IgD-negative memory B cell (primary cell): ENCODE results near the gene SENP7. TPM values are rescaled to one million over a fixed set of nuclear protein-coding genes. Genes with fewer than 3 reads are reported as not detected.

Experiments used
- H3K27ac Mint-ChIP-seq, 3 donors: one replicate each; pipeline ENCODE4 v1.8.0; 2020 to 2022; ENCODE audit warnings: mild to moderate bottlenecking in 3 of 3, mixed read lengths in 3 of 3, moderate library complexity in 1 of 3
- H3K27me3 Mint-ChIP-seq: one replicate; pipeline ENCODE4 v1.8.0; 2021; ENCODE audit warnings: mixed read lengths
- H3K36me3 Mint-ChIP-seq: one replicate; pipeline ENCODE4 v1.8.0; 2020; ENCODE audit warnings: mild to moderate bottlenecking, mixed read lengths
- H3K4me1 Mint-ChIP-seq, 3 donors: one replicate each; pipeline ENCODE4 v1.8.0; 2020 to 2022; ENCODE audit warnings: mixed read lengths in 3 of 3, mild to moderate bottlenecking in 1 of 3
- H3K4me3 Mint-ChIP-seq, 4 donors: one replicate each; pipeline ENCODE4 v1.8.0; 2020 to 2022; ENCODE audit warnings: mild to moderate bottlenecking in 4 of 4, mixed read lengths in 4 of 4, moderate library complexity in 3 of 4
- H3K9me3 Mint-ChIP-seq, 3 donors: one replicate each; pipeline ENCODE4 v1.8.0; 2020 to 2021; ENCODE audit warnings: mixed read lengths in 3 of 3, mild to moderate bottlenecking in 1 of 3
- polyA plus RNA-seq: library from polyadenylated mRNA; unstranded; fragments of 300-500 nt; fragmentation: Illumina TruSeq; gene quantifications from one replicate; pipeline ENCODE4 v1.2.3, GENCODE V29; 2021

Gene SENP7
- polyA plus RNA-seq, 1 donor from 2014 or later = 6.1 TPM

DNA sequence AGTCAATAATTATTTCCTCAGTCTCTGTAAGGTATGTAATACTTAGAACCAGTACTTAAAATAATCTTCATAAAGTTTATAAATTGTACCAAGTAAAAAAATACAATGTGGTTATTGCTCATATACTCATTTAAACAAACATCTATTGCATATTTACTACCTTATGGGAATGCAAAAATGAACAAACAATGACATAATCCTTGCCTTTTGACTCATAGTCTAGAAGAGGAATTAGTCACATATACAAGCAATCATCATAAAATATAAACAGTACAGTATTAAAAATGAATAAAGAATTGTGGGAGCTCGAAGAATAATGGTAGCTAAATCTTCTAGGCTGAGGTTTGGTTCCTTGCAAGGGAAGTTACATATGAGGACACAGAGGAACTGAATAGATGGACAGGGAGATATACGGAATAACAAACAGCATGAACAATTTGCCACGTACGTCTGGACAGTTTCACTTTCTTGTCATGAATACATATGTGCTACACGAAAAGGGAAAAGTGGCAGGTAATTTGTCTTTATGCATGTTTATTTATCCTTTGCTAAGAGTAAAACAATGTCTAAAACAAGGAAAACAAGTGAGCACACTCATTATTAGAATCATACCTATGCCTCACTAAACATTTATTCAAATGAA, 209.8 kb downstream of the SENP7 start:
- Mint-ChIP-seq H3K27me3 (no peaks in the 10 kb centered on the region), H3K4me3 (no peak overlapping the region), H3K36me3 (peaks cover 10% of the 10 kb centered on the region), H3K9me3 (peaks cover 5 to 23% (median 18%) of the 10 kb centered on the region in 3 donors), H3K27ac (no peak overlapping the region), H3K4me1 (peaks cover 0 to 3% (median 0%) of the 10 kb centered on the region in 3 donors)

- peaks cover 4 to 25% (median 10%) of the 10 kb centered on the region in 3 donors for H3K9me3 Mint-ChIP-seq
- peaks cover 0 to 3% (median 0%) of the 10 kb centered on the region in 3 donors for H3K4me1 Mint-ChIP-seq
- H3K27me3 Mint-ChIP-seq = no peaks in the 10 kb centered on the region
Measured at GRCh38 chr3:101300073-101300472, 212.9 kb downstream of the SENP7 start.

DNA sequence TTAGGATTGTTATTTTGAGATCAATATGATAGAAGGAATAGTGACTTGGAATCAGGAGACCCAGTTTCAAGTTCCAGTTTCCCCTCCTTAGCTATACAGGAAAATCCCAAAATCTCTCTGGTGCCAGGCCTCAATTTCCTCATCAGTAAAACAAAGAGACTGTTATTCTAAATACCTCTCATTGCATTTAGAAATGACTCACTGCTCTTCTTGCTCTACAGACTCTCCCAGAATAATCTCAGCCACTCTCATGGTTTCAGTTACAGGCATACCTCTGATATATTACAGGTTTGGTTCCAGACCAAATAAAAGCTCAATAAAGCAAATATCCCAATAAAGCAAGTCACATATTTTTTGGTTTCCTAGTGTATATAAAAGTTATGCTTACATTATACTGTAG, 221.0 kb downstream of the SENP7 start:
- peaks cover 4 to 15% (median 6%) of the 10 kb centered on the region in 3 donors for H3K9me3 Mint-ChIP-seq
- no peak overlapping the region for H3K27ac Mint-ChIP-seq
- H3K27me3 Mint-ChIP-seq = no peaks in the 10 kb centered on the region
- H3K4me3 Mint-ChIP-seq = no peak overlapping the region
- H3K36me3 Mint-ChIP-seq = no peaks in the 10 kb centered on the region
- H3K4me1 Mint-ChIP-seq = no peaks in the 10 kb centered on the region

More at GRCh38 chr3:101300073-101300472, 212.9 kb downstream of the SENP7 start:
- no peak overlapping the region for H3K4me3 Mint-ChIP-seq
- H3K27ac Mint-ChIP-seq = no peak overlapping the region
- peaks cover 6% of the 10 kb centered on the region for H3K36me3 Mint-ChIP-seq

DNA sequence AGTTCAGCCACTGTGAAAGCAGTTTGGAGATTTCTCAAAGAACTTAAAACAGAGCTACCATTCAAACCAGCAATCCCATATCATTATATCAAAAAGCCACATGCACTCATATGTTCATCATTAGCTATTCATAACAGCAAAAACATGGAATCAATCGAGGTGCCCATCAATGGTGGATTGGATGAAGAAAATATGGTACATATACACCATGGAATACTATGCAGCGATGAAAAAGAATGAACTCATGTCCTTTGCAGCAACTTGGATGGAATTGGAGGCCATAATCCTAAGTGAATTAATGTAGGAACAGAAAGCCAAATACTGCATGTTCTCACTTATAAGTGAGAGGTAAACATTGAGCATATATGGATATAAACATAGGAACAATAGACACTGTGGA, 224.7 kb downstream of the SENP7 start:
- peaks cover 0 to 10% (median 2%) of the 10 kb centered on the region in 3 donors for H3K9me3 Mint-ChIP-seq
- H3K36me3 Mint-ChIP-seq = no peaks in the 10 kb centered on the region
- no peak overlapping the region for H3K4me3 Mint-ChIP-seq
- no peaks in the 10 kb centered on the region for H3K4me1 Mint-ChIP-seq
- no peaks in the 10 kb centered on the region for H3K27me3 Mint-ChIP-seq
- no peak overlapping the region for H3K27ac Mint-ChIP-seq

DNA sequence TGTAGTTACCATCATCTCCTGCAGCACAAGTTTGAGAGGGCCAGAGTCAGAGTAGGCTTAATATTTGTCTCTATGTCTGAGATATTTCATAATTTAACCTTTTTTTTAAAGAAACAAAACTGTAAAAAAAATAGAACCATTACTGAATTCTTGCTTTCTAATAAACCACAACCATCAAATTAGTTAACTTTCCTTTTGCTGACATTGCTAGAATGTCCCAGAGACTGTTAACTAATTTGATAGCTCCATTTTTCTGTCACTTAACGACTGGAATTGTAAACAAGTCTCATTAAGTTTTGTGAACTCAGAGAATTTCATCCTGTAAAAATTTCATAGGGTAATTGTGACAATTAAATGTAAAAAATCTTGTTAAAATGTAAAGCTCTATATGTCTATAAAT, 228.3 kb downstream of the SENP7 start:
- H3K27me3 Mint-ChIP-seq = no peaks in the 10 kb centered on the region
- peaks cover 2% of the 10 kb centered on the region for H3K36me3 Mint-ChIP-seq
- H3K4me1 Mint-ChIP-seq = no peaks in the 10 kb centered on the region
- H3K4me3 Mint-ChIP-seq = no peak overlapping the region
- H3K27ac Mint-ChIP-seq = no peak overlapping the region
- peaks cover 0 to 10% (median 2%) of the 10 kb centered on the region in 3 donors for H3K9me3 Mint-ChIP-seq

- no peaks in the 10 kb centered on the region for H3K9me3 Mint-ChIP-seq
- no peak overlapping the region for H3K4me3 Mint-ChIP-seq
Measured at GRCh38 chr3:101281521-101282030, 231.4 kb downstream of the SENP7 start.

GRCh38 chr3:101279765-101280385, 233.1 kb downstream of the SENP7 start:
- Mint-ChIP-seq H3K36me3 (peaks cover 4% of the 10 kb centered on the region), H3K27me3 (no peaks in the 10 kb centered on the region), H3K9me3 (no peaks in the 10 kb centered on the region), H3K27ac (no peak overlapping the region), H3K4me3 (no peak overlapping the region), H3K4me1 (no peaks in the 10 kb centered on the region)

More at GRCh38 chr3:101281521-101282030, 231.4 kb downstream of the SENP7 start:
- Mint-ChIP-seq H3K4me1 (no peaks in the 10 kb centered on the region), H3K27me3 (no peaks in the 10 kb centered on the region), H3K36me3 (peaks cover 2% of the 10 kb centered on the region), H3K27ac (no peak overlapping the region)

- Mint-ChIP-seq H3K9me3 (no peaks in the 10 kb centered on the region), H3K27ac (no peak overlapping the region), H3K36me3 (peaks cover 6% of the 10 kb centered on the region), H3K27me3 (no peaks in the 10 kb centered on the region), H3K4me1 (no peaks in the 10 kb centered on the region), H3K4me3 (no peak overlapping the region)
Measured at GRCh38 chr3:101279162-101279561, 233.8 kb downstream of the SENP7 start.

GRCh38 chr3:101278727-101279126, 234.3 kb downstream of the SENP7 start:
- Mint-ChIP-seq H3K27me3 (no peaks in the 10 kb centered on the region), H3K4me1 (no peaks in the 10 kb centered on the region), H3K9me3 (no peaks in the 10 kb centered on the region), H3K4me3 (no peak overlapping the region), H3K36me3 (peaks cover 6% of the 10 kb centered on the region), H3K27ac (no peak overlapping the region)

Other genes starting within 250 kb of the SENP7 start
- 0.05 TPM for gene IMPG2, start 192.6 kb downstream of the SENP7 start, polyA plus RNA-seq
- gene TRMT10C, start 48.7 kb upstream of the SENP7 start, polyA plus RNA-seq = 39.8 TPM
- 119 TPM for gene PCNP, start 61.0 kb upstream of the SENP7 start, polyA plus RNA-seq
- 13.8 TPM for gene ZBTB11, start 163.9 kb upstream of the SENP7 start, polyA plus RNA-seq
- gene RPL24, start 173.5 kb upstream of the SENP7 start, polyA plus RNA-seq = 1,110 TPM
- 6.1 TPM for gene CEP97, start 211.4 kb upstream of the SENP7 start, polyA plus RNA-seq